WERI-Rb-1 (cell line): ENCODE results near the gene ANO6.

Experiments used
- DNase-seq: peaks from one replicate; pipeline ENCODE4 v3.0.0-alpha.2; 2020
- H3K27ac ChIP-seq: fragments of 250-450 bp; sonication (Bioruptor Pico); 2 replicates; pipeline ENCODE4 v1.5.1; 2020; ENCODE audit warnings: mild to moderate bottlenecking, moderate library complexity
- H3K27me3 ChIP-seq: fragments of 250-450 bp; sonication (Bioruptor Pico); 2 replicates; pipeline ENCODE4 v1.5.1; 2021; ENCODE audit warnings: mild to moderate bottlenecking, low read depth, moderate library complexity; ENCODE audit not compliant: insufficient read depth, severe bottlenecking
- H3K36me3 ChIP-seq: fragments of 250-450 bp; sonication (Bioruptor Pico); 2 replicates; pipeline ENCODE4 v1.5.1; 2020; ENCODE audit warnings: mild to moderate bottlenecking, moderate library complexity
- H3K4me3 ChIP-seq: 2 replicates; pipeline ENCODE4 v1.5.1; 2011; ENCODE audit warnings: low read depth, mild to moderate bottlenecking, control low read depth, low read length
- H3K9me3 ChIP-seq: fragments of 250-450 bp; sonication (Bioruptor Pico); 2 replicates; pipeline ENCODE4 v1.5.1; 2021; ENCODE audit warnings: mild to moderate bottlenecking, moderate library complexity; ENCODE audit not compliant: severe bottlenecking
- CTCF ChIP-seq: IDR thresholded peaks from 2 replicates; pipeline ENCODE4 v1.5.1; 2011; ENCODE audit warnings: low read depth, mild to moderate bottlenecking, control low read depth, inconsistent platforms, low read length

The ANO6 gene

GRCh38 chr12:45329238-45329637 is 113.3 kb downstream of the ANO6 start:
- Histone ChIP-seq H3K27ac (no peak overlapping the region), H3K36me3 (no peaks in the 10 kb centered on the region), H3K4me3 (no peak overlapping the region), H3K27me3 (no peaks in the 10 kb centered on the region), H3K9me3 (no peaks in the 10 kb centered on the region)
- TF ChIP-seq CTCF: no peak
- no peak for DNase-seq

- Histone ChIP-seq H3K27ac (no peak overlapping the region), H3K27me3 (no peaks in the 10 kb centered on the region), H3K9me3 (no peaks in the 10 kb centered on the region), H3K4me3 (no peak overlapping the region), H3K36me3 (no peaks in the 10 kb centered on the region)
- TF ChIP-seq CTCF: no peak
- DNase-seq: no peak
These were observed 113.8 kb downstream of the ANO6 start for GRCh38 chr12:45329702-45330101.

- no peaks in the 10 kb centered on the region for H3K9me3 ChIP-seq
- no peak for TF ChIP-seq CTCF
- no peaks in the 10 kb centered on the region for H3K27me3 ChIP-seq
- DNase-seq: no peak
- H3K27ac ChIP-seq: no peak overlapping the region
- no peaks in the 10 kb centered on the region for H3K36me3 ChIP-seq
- H3K4me3 ChIP-seq: no peak overlapping the region
These were observed 115.7 kb downstream of the ANO6 start for GRCh38 chr12:45331552-45331951.

GRCh38 chr12:45334396-45334795 is 118.5 kb downstream of the ANO6 start:
- no peaks in the 10 kb centered on the region for H3K36me3 ChIP-seq
- no peak for TF ChIP-seq CTCF
- H3K27me3 ChIP-seq: no peaks in the 10 kb centered on the region
- DNase-seq: no peak
- no peaks in the 10 kb centered on the region for H3K9me3 ChIP-seq
- no peak overlapping the region for H3K4me3 ChIP-seq
- H3K27ac ChIP-seq: no peak overlapping the region

GRCh38 chr12:45336331-45336730 is 120.4 kb downstream of the ANO6 start:
- no peak overlapping the region for H3K27ac ChIP-seq
- H3K9me3 ChIP-seq: no peaks in the 10 kb centered on the region
- no peak for DNase-seq
- H3K4me3 ChIP-seq: no peak overlapping the region
- TF ChIP-seq CTCF: no peak
- no peaks in the 10 kb centered on the region for H3K27me3 ChIP-seq
- H3K36me3 ChIP-seq: no peaks in the 10 kb centered on the region

- no peak for TF ChIP-seq CTCF
- Histone ChIP-seq H3K27me3 (no peaks in the 10 kb centered on the region), H3K27ac (no peak overlapping the region), H3K36me3 (no peaks in the 10 kb centered on the region), H3K9me3 (no peaks in the 10 kb centered on the region), H3K4me3 (no peak overlapping the region)
- DNase-seq: no peak
These were observed 121.1 kb downstream of the ANO6 start for GRCh38 chr12:45336762-45337596.
